Cardiac muscle cell (in vitro differentiated cells and primary cell): Measurements from ENCODE around the gene TLX2. TPM values are rescaled to one million over a fixed set of nuclear protein-coding genes. Genes with fewer than 3 reads are reported as not detected.

ENCODE experiments used
- DNase-seq, 2 donors: peaks; one replicate each; pipeline versions ENCODE4 v3.0.0 to v3.0.0-alpha.2; 2010 to 2017; ENCODE audit warnings: low read depth in 1 of 2, low spot score in 1 of 2
- H3K27ac ChIP-seq: fragments of 200-600 bp; sonication (generic); 2 replicates; pipeline ENCODE4 v1.5.1; 2016
- H3K27me3 ChIP-seq: fragments of 200-600 bp; sonication (generic); 2 replicates; pipeline ENCODE4 v1.6.0; 2016; ENCODE audit warnings: control low read depth
- H3K36me3 ChIP-seq: fragments of 200-600 bp; sonication (generic); 2 replicates; pipeline ENCODE4 v1.5.1; 2016; ENCODE audit warnings: control low read depth
- H3K4me1 ChIP-seq: fragments of 200-600 bp; sonication (generic); 2 replicates; pipeline ENCODE4 v1.8.1; 2017; ENCODE audit warnings: low read depth, mild to moderate bottlenecking, mixed run types
- H3K4me3 ChIP-seq: fragments of 200-600 bp; sonication (generic); 2 replicates; pipeline ENCODE4 v1.5.1; 2016; ENCODE audit warnings: mild to moderate bottlenecking
- H3K9me3 ChIP-seq: fragments of 200-600 bp; sonication (generic); 2 replicates; pipeline ENCODE4 v1.5.1; 2017; ENCODE audit warnings: low read depth, mild to moderate bottlenecking, control low read depth
- CTCF ChIP-seq: IDR thresholded peaks from 2 replicates; pipeline ENCODE4 v1.5.1; 2012; ENCODE audit warnings: low read depth, mild to moderate bottlenecking, low read length
- polyA plus RNA-seq: library from polyadenylated mRNA; unstranded; fragments of >200 nt; fragmentation: Nextera tagmentation; extraction: Ambion mirVana; gene quantifications from 2 replicates; pipeline ENCODE4 v1.2.1, GENCODE V29; 2016
- total RNA-seq: library from RNA; depleted of rRNA; stranded (reverse); fragments of >200 nt; gene quantifications from 2 replicates; pipeline ENCODE4 v1.2.3, GENCODE V29; 2016

TLX2 gene
- total and polyA plus RNA-seq, 2 experiments from 2014 or later: 0.06 TPM; not detected in 1

GRCh38 chr2:74552914-74553811, 38.9 kb downstream of the TLX2 start:
- TF ChIP-seq CTCF: no peak
- Histone ChIP-seq H3K9me3 (no peaks in the 10 kb centered on the region), H3K4me1 (peaks cover 8% of the 10 kb centered on the region), H3K4me3 (peak overlapping the region; percentile 53), H3K36me3 (no peaks in the 10 kb centered on the region), H3K27me3 (peaks cover 27% of the 10 kb centered on the region), H3K27ac (peak overlapping the region; percentile 30)
- DNase-seq: peak; percentile 25 to 76

GRCh38 chr2:74553892-74554819, 39.9 kb downstream of the TLX2 start, which contains the start of the genes DOK1 and LOXL3:
TSS of gene DOK1 (plus strand) at chr2:74554720. CDS start at chr2:74554755, 35 bp downstream.
TSS of gene LOXL3 (minus strand) at chr2:74553942. CDS start at chr2:74552634, 1,308 bp downstream.
- Histone ChIP-seq H3K27ac (peak within 1 kb of the TSS; percentile 52), H3K27me3 (peaks cover 25% of the 10 kb centered on the region), H3K4me1 (peaks cover 8% of the 10 kb centered on the region), H3K9me3 (no peaks in the 10 kb centered on the region), H3K36me3 (no peaks in the 10 kb centered on the region), H3K4me3 (peak within 1 kb of the TSS; percentile 53)
- peak; percentile 92 to 98 for DNase-seq
- TF ChIP-seq CTCF: no peak

- TF ChIP-seq CTCF: no peak
- Histone ChIP-seq H3K4me1 (peaks cover 8% of the 10 kb centered on the region), H3K27me3 (peaks cover 21% of the 10 kb centered on the region), H3K9me3 (no peaks in the 10 kb centered on the region), H3K4me3 (peak overlapping the region; percentile 53), H3K36me3 (no peaks in the 10 kb centered on the region), H3K27ac (no peak overlapping the region)
- DNase-seq: peak; percentile 50 to 74
Observed at GRCh38 chr2:74554820-74555531, 40.7 kb downstream of the TLX2 start.

- no peak for DNase-seq
- no peak overlapping the region for H3K27ac ChIP-seq
- peaks cover 8% of the 10 kb centered on the region for H3K4me1 ChIP-seq
- peak overlapping the region; percentile 53 for H3K4me3 ChIP-seq
- H3K27me3 ChIP-seq: peaks cover 21% of the 10 kb centered on the region
- no peaks in the 10 kb centered on the region for H3K9me3 ChIP-seq
- H3K36me3 ChIP-seq: no peaks in the 10 kb centered on the region
- no peak for TF ChIP-seq CTCF
Observed at GRCh38 chr2:74555610-74556103, 41.4 kb downstream of the TLX2 start.

- peaks cover 8% of the 10 kb centered on the region for H3K4me1 ChIP-seq
- H3K27me3 ChIP-seq: peaks cover 22% of the 10 kb centered on the region
- no peaks in the 10 kb centered on the region for H3K36me3 ChIP-seq
- no peak for TF ChIP-seq CTCF
- DNase-seq: no peak
- no peak overlapping the region for H3K4me3 ChIP-seq
- no peak overlapping the region for H3K27ac ChIP-seq
- H3K9me3 ChIP-seq: no peaks in the 10 kb centered on the region
Observed at GRCh38 chr2:74556159-74556558, 41.9 kb downstream of the TLX2 start.
